Liver (tissue), 9 donors: ENCODE measurements around the gene STAM. TPM values are rescaled to one million over a fixed set of nuclear protein-coding genes. Genes with fewer than 3 reads are reported as not detected.

ENCODE experiments used
- DNase-seq: peaks from one replicate; pipeline ENCODE4 v3.0.0-alpha.2; 2017; ENCODE audit warnings: low spot score
- H3K27ac ChIP-seq, 2 donors: one replicate each; pipeline ENCODE4 v1.7.0; 2013; ENCODE audit warnings: inconsistent platforms in 2 of 2, low read length in 2 of 2, control low read depth in 1 of 2, low read depth in 1 of 2, mild to moderate bottlenecking in 1 of 2
- H3K27me3 ChIP-seq, 4 donors: one replicate each; pipeline versions ENCODE4 v1.6.1 to v1.7.0; 2013; ENCODE audit warnings: low read length in 3 of 4, inconsistent platforms in 1 of 4, mild to moderate bottlenecking in 1 of 4, moderate library complexity in 1 of 4; ENCODE audit not compliant: control insufficient read depth in 4 of 4, insufficient read depth in 4 of 4
- H3K36me3 ChIP-seq, 4 donors: one replicate each; pipeline versions ENCODE4 v1.6.1 to v1.7.0; 2013; ENCODE audit warnings: low read length in 3 of 4, mild to moderate bottlenecking in 3 of 4, low read depth in 1 of 4, moderate library complexity in 1 of 4; ENCODE audit not compliant: control insufficient read depth in 4 of 4, insufficient read depth in 3 of 4
- H3K4me1 ChIP-seq, 4 donors: one replicate each; pipeline versions ENCODE4 v1.6.1 to v1.7.0; 2013; ENCODE audit warnings: low read length in 3 of 4, mild to moderate bottlenecking in 3 of 4, moderate library complexity in 1 of 4; ENCODE audit not compliant: control insufficient read depth in 4 of 4, insufficient read depth in 4 of 4
- H3K4me3 ChIP-seq, 3 donors: one replicate each; pipeline versions ENCODE4 v1.6.1 to v1.7.0; 2013; ENCODE audit warnings: low read length in 3 of 3, control low read depth in 1 of 3, low read depth in 1 of 3, mild to moderate bottlenecking in 1 of 3
- H3K9ac ChIP-seq, 2 donors: one replicate each; pipeline ENCODE4 v1.7.0; 2013; ENCODE audit warnings: low read length in 2 of 2, mild to moderate bottlenecking in 2 of 2, moderate library complexity in 2 of 2, control low read depth in 1 of 2, low read depth in 1 of 2
- H3K9me3 ChIP-seq, 4 donors: one replicate each; pipeline versions ENCODE4 v1.6.1 to v1.7.0; 2013; ENCODE audit warnings: low read length in 3 of 4; ENCODE audit not compliant: control insufficient read depth in 4 of 4
- ATF3 ChIP-seq: IDR thresholded peaks from 2 replicates; pipeline ENCODE4 v1.6.1; 2016; ENCODE audit warnings: antibody characterized with exemption
- HNF4A ChIP-seq, 2 donors: conservative IDR thresholded peaks; 2 replicates each; pipeline ENCODE4 v1.6.1; 2016; ENCODE audit warnings: antibody characterized with exemption in 2 of 2, mild to moderate bottlenecking in 2 of 2
- HNF4G ChIP-seq: IDR thresholded peaks from 2 replicates; pipeline ENCODE4 v1.6.1; 2016; ENCODE audit warnings: antibody characterized with exemption
- JUND ChIP-seq, 2 donors: IDR thresholded peaks; 2 replicates each; pipeline ENCODE4 v1.6.1; 2016; ENCODE audit warnings: antibody characterized with exemption in 2 of 2
- NR2F2 ChIP-seq: IDR thresholded peaks from 2 replicates; pipeline ENCODE4 v1.6.1; 2016; ENCODE audit warnings: antibody characterized with exemption
- RAD21 ChIP-seq, 2 donors: IDR thresholded peaks; 2 replicates each; pipeline ENCODE4 v1.6.1; 2016; ENCODE audit warnings: antibody characterized with exemption in 2 of 2, mild to moderate bottlenecking in 2 of 2
- SP1 ChIP-seq: IDR thresholded peaks from 2 replicates; pipeline ENCODE4 v1.6.1; 2018; ENCODE audit warnings: antibody characterized with exemption, mild to moderate bottlenecking
- YY1 ChIP-seq: IDR thresholded peaks from 2 replicates; pipeline ENCODE4 v1.6.1; 2016; ENCODE audit warnings: antibody characterized with exemption, mild to moderate bottlenecking
- WGBS: extraction: QIAGEN DNeasy Blood & Tissue Kit; methylation state at CpG from one replicate; pipeline ENCODE4 v1.1.7; 2013; 5-methylcytosine and 5-hydroxymethylcytosine counted together
- polyA plus RNA-seq, 2 donors: library from polyadenylated mRNA; stranded (reverse) in 1 of 2; unstranded in 1 of 2; fragments of 200-250 nt in 1 of 2; fragments of >200 nt in 1 of 2; fragmentation: Nextera tagmentation in 1 of 2; extraction: Ambion mirVana in 1 of 2; gene quantifications; one replicate each; pipeline versions ENCODE4 v1.2.1 to v1.2.3, GENCODE V29; 2013 to 2015
- total RNA-seq, 2 donors: library from RNA; depleted of rRNA; stranded (reverse); fragments of >200 nt; gene quantifications; one replicate each; pipeline ENCODE4 v1.2.3, GENCODE V29; 2014
- TF ChIP-seq, protein P1 (sequence below): IDR thresholded peaks from 2 replicates; pipeline ENCODE4 v1.6.1; 2016; ENCODE audit warnings: antibody characterized with exemption
- TF ChIP-seq, protein P2 (sequence below): fragments of 150-350 bp; IDR thresholded peaks from 2 replicates; pipeline ENCODE4 v1.5.1; 2017; ENCODE audit warnings: improper control_type of control experiment, low read depth, low read length; ENCODE audit not compliant: missing input control
- donor health status: healthy.
- donor health status: healthy.
- donor health status: healthy.
- donor health status: healthy.
- donor health status: healthy.

STAM gene
- total and polyA plus RNA-seq, 4 donors = 4.9 to 32.4 (median 6.7) TPM

DNA sequence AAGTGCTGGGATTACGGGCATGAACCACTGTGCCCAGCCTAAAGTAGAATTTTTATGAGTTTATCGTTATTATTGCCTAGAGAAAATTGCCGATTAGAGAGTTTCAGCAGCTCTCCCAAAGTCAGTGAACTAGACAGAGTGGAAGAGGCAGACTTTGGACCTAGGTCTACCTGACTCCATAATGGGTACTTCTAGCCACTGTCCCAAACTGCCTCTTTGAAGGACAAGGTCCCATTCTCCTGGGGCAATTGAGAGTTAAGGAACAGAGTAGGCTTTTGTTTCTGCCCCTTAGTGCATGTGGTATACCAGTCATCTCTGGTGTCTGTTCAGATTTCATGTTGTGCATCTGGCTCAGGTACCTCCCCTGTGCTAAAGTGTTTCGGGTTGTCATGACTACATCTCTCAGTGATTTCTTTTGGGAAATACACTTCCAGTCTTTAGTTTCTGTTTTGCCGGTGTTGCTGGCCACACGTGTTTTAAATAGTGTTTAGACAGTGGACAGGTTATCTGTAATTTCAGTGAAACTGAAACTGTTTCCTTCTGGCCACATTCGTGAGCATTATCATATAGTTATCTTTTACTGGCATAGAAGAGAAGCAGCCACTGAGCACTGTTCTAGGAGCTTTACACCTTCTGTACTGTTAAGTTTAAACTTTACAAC, 112.7 kb downstream of the STAM start:
- Histone ChIP-seq H3K27ac (peak overlapping the region; percentile 25 to 46), H3K4me1 (peaks cover 0 to 4% (median 3%) of the 10 kb centered on the region in 4 donors), H3K36me3 (no peaks in the 10 kb centered on the region), H3K4me3 (peak overlapping the region in 2 of 3 donors; percentile 2 to 12), H3K9ac (no peak overlapping the region), H3K27me3 (no peaks in the 10 kb centered on the region), H3K9me3 (no peaks in the 10 kb centered on the region)
- no peak for DNase-seq
- TF ChIP-seq HNF4A (conservative IDR thresholded peaks at IDR 0.05) (peak; percentile 28 to 39), JUND (IDR thresholded peaks at IDR 0.05) (no peak)
- WGBS = 49% methylated on average over 7 of the region's 7 CpGs

DNA sequence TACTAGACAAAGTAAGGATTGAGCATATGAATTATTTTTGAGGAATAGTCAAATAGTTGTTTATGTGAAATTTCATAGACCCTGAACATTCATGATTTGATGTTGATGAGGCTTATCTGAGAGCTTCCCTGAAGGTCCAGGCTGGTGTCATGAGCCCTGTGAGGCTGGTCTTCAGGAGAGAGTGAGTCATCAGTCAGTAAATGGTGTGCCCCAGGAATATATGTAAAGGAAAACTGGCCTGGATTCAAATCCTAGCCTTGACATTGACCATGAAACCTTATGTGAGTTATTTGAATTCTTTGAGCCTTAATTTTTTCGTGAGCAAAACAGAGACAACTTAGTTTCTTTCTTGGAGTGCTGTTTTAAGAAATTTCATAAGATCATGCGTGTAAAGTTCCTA, 114.2 kb downstream of the STAM start:
- WGBS = 82% methylated on average over 2 of the region's 2 CpGs
- no peaks in the 10 kb centered on the region for H3K36me3 ChIP-seq
- DNase-seq = no peak
- no peaks in the 10 kb centered on the region for H3K27me3 ChIP-seq
- H3K9ac ChIP-seq = no peak overlapping the region
- H3K9me3 ChIP-seq = no peaks in the 10 kb centered on the region
- peaks cover 2 to 4% (median 3%) of the 10 kb centered on the region in 4 donors for H3K4me1 ChIP-seq
- TF ChIP-seq ATF3 = no peak
- no peak for TF ChIP-seq RAD21 (IDR thresholded peaks at IDR 0.05)
- no peak for TF ChIP-seq SP1
- TF ChIP-seq, protein P1, sequence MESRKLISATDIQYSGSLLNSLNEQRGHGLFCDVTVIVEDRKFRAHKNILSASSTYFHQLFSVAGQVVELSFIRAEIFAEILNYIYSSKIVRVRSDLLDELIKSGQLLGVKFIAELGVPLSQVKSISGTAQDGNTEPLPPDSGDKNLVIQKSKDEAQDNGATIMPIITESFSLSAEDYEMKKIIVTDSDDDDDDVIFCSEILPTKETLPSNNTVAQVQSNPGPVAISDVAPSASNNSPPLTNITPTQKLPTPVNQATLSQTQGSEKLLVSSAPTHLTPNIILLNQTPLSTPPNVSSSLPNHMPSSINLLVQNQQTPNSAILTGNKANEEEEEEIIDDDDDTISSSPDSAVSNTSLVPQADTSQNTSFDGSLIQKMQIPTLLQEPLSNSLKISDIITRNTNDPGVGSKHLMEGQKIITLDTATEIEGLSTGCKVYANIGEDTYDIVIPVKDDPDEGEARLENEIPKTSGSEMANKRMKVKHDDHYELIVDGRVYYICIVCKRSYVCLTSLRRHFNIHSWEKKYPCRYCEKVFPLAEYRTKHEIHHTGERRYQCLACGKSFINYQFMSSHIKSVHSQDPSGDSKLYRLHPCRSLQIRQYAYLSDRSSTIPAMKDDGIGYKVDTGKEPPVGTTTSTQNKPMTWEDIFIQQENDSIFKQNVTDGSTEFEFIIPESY = no peak
- TF ChIP-seq HNF4G = no peak
- no peak for TF ChIP-seq YY1
- no peak overlapping the region for H3K4me3 ChIP-seq
- no peak overlapping the region for H3K27ac ChIP-seq

- no peak overlapping the region for H3K9ac ChIP-seq
- no peak overlapping the region for H3K27ac ChIP-seq
- TF ChIP-seq, protein P2, sequence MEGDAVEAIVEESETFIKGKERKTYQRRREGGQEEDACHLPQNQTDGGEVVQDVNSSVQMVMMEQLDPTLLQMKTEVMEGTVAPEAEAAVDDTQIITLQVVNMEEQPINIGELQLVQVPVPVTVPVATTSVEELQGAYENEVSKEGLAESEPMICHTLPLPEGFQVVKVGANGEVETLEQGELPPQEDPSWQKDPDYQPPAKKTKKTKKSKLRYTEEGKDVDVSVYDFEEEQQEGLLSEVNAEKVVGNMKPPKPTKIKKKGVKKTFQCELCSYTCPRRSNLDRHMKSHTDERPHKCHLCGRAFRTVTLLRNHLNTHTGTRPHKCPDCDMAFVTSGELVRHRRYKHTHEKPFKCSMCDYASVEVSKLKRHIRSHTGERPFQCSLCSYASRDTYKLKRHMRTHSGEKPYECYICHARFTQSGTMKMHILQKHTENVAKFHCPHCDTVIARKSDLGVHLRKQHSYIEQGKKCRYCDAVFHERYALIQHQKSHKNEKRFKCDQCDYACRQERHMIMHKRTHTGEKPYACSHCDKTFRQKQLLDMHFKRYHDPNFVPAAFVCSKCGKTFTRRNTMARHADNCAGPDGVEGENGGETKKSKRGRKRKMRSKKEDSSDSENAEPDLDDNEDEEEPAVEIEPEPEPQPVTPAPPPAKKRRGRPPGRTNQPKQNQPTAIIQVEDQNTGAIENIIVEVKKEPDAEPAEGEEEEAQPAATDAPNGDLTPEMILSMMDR = no peak
- TF ChIP-seq NR2F2 = peak; percentile 13
- no peak overlapping the region for H3K4me3 ChIP-seq
- peaks cover 2 to 4% (median 3%) of the 10 kb centered on the region in 4 donors for H3K4me1 ChIP-seq
- H3K9me3 ChIP-seq = no peaks in the 10 kb centered on the region
- no peaks in the 10 kb centered on the region for H3K36me3 ChIP-seq
- DNase-seq = no peak
- H3K27me3 ChIP-seq = no peaks in the 10 kb centered on the region
Measured at GRCh38 chr10:17758896-17759295, 114.9 kb downstream of the STAM start.
